Testis (tissue), 3 donors: Measurements from ENCODE around the gene HYLS1. TPM values are rescaled to one million over a fixed set of nuclear protein-coding genes. Genes with fewer than 3 reads are reported as not detected.

Experiments
- DNase-seq: peaks from one replicate; pipeline ENCODE4 v3.0.0-alpha.2; 2019
- H3K27ac ChIP-seq, 2 donors: fragments of 200-600 bp; sonication (generic); one replicate each; pipeline ENCODE4 v1.5.1; 2019
- H3K27me3 ChIP-seq: fragments of 200-600 bp; sonication (generic); one replicate; pipeline ENCODE4 v1.5.1; 2019
- H3K36me3 ChIP-seq: fragments of 200-600 bp; sonication (generic); one replicate; pipeline ENCODE4 v1.5.1; 2017; ENCODE audit warnings: low read depth; ENCODE audit errors: missing control alignments
- H3K4me1 ChIP-seq: fragments of 200-600 bp; sonication (generic); one replicate; pipeline ENCODE4 v1.5.1; 2019
- H3K4me3 ChIP-seq, 2 donors: fragments of 200-600 bp; sonication (generic); one replicate each; pipeline ENCODE4 v1.5.1; 2017 to 2019
- H3K9me3 ChIP-seq: fragments of 200-600 bp; sonication (generic); one replicate; pipeline ENCODE4 v1.5.1; 2017
- POLR2A ChIP-seq: fragments of 450-650 bp; IDR thresholded peaks from one replicate; pipeline ENCODE4 v1.6.1; 2017; ENCODE audit warnings: antibody characterized with exemption, mild to moderate bottlenecking, moderate library complexity
- WGBS, 2 donors: methylation state at CpG; one replicate each; pipeline ENCODE4 v1.1.5; 2018; 5-methylcytosine and 5-hydroxymethylcytosine counted together
- intact Hi-C: fragments of 100-400 bp; cut with DNase I; formaldehyde crosslinking; loops from one replicate; pipeline ENCODE4 v1.15.1; 2023; ENCODE audit warnings: low total_unique reads
- polyA plus RNA-seq: library from polyadenylated mRNA; stranded (reverse); fragments of 350-450 nt; fragmentation: Illumina TruSeq; extraction: RNeasy Lipid Tissue Mini Kit (QIAGEN cat#74804); gene quantifications from one replicate; pipeline ENCODE4 v1.2.3, GENCODE V29; 2014; ENCODE audit warnings: low read depth, low replicate concordance; ENCODE audit not compliant: insufficient read depth
- total RNA-seq, 2 donors: library from RNA; depleted of rRNA; stranded (reverse); fragments of >200 nt; gene quantifications; one replicate each; pipeline ENCODE4 v1.2.3, GENCODE V29; 2016
- TF ChIP-seq, protein P1 (sequence below), 3 experiments: fragments of 450-650 bp in 2 of 3; fragments of 200-600 bp in 1 of 3; sonication (generic) in 1 of 3; IDR thresholded peaks; one replicate each; pipeline ENCODE4 v1.5.1; 2016 to 2019; ENCODE audit warnings: antibody characterized with exemption in 3 of 3, mild to moderate bottlenecking in 2 of 3, moderate library complexity in 1 of 3

Gene HYLS1
- total and polyA plus RNA-seq, 3 donors from 2014 or later = 14.7 to 34.2 (median 26.1) TPM

DNA sequence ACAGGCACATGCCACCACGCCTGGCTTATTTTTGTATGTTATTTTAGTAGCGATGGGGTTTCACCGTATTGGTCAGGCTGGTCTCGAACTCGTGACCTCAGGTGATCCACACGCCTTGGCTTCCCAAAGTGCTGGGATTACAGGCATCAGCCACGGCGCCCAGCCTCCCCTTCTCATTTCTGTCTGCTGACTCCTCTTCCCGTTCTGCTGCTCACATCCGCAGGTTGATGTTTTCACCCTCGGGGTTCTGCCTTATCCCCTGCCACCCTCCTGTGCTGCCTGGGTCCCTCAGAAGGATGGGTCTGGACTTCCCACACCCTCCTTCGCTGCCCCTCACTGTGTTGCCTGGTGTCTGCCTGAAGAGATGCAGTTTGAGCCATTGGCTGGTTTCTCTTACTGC, 39.2 kb downstream of the HYLS1 start:
- intact Hi-C loops = no loop called here
- DNase-seq = no peak
- H3K4me1 ChIP-seq = no peaks in the 10 kb centered on the region
- H3K27ac ChIP-seq = no peak overlapping the region
- WGBS, 2 donors = 93 to 97% methylated on average over 12 of the region's 12 CpGs
- no peaks in the 10 kb centered on the region for H3K9me3 ChIP-seq
- no peak overlapping the region for H3K4me3 ChIP-seq
- TF ChIP-seq POLR2A = no peak
- TF ChIP-seq, protein P1, sequence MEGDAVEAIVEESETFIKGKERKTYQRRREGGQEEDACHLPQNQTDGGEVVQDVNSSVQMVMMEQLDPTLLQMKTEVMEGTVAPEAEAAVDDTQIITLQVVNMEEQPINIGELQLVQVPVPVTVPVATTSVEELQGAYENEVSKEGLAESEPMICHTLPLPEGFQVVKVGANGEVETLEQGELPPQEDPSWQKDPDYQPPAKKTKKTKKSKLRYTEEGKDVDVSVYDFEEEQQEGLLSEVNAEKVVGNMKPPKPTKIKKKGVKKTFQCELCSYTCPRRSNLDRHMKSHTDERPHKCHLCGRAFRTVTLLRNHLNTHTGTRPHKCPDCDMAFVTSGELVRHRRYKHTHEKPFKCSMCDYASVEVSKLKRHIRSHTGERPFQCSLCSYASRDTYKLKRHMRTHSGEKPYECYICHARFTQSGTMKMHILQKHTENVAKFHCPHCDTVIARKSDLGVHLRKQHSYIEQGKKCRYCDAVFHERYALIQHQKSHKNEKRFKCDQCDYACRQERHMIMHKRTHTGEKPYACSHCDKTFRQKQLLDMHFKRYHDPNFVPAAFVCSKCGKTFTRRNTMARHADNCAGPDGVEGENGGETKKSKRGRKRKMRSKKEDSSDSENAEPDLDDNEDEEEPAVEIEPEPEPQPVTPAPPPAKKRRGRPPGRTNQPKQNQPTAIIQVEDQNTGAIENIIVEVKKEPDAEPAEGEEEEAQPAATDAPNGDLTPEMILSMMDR (IDR thresholded peaks at IDR 0.05) = no peak
- H3K27me3 ChIP-seq = no peaks in the 10 kb centered on the region
- H3K36me3 ChIP-seq = no peaks in the 10 kb centered on the region

DNA sequence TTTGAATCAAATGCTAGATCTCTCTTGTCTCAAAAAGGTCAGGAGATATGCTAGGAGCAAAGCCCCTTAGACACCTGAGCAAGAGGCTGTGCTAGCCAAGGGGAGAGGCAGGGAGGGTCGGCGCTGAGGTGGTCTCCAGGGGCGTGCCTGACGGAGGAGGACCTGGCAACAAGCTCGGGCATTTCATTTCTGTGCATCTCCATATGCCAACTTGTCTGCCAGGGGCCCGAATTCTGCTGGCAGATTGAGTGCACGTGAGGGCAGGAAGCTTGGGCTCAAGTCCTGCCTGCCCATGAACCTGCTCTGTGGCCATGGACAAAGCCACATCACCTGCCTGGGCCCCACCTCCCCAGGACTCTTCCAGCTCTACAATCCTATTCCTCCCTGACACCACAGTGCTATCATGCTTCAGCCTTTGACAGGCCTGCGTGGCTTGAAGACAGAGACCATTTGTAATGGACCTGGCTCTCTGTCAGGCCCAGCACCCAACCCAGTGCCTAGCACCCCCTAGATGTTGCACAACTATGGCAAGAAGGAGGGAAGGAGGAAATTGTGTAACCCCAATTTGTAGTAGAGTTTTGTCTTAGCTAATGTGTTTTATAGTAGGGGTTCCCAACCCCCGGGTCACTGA, 42.1 kb downstream of the HYLS1 start:
- Histone ChIP-seq H3K4me3 (no peak overlapping the region), H3K4me1 (no peaks in the 10 kb centered on the region), H3K36me3 (no peaks in the 10 kb centered on the region), H3K27ac (no peak overlapping the region), H3K27me3 (no peaks in the 10 kb centered on the region), H3K9me3 (no peaks in the 10 kb centered on the region)
- intact Hi-C loops = no loop called here
- 87 to 89% methylated on average over 9 of the region's 9 CpGs for WGBS, 2 donors
- TF ChIP-seq POLR2A = no peak
- TF ChIP-seq, protein P1 (IDR thresholded peaks at IDR 0.05) = no peak
- DNase-seq = no peak

DNA sequence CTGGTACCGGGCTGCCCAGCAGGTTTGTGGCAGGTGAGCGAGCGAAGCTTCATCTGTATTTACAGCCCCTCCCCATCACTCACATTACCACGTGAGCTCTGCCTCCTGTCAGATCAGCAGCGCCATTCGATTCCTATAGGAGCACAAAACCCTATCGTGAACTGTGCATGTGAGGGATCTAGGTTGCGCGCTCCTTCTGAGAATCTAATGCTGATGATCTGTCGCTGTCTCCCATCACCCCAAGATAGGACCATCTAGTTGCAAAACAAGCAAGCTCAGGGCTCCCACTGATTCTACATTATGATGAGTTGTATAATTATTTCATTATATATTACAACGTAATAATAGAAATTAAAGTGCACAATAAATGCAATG, 42.6 kb downstream of the HYLS1 start:
- Histone ChIP-seq H3K27me3 (no peaks in the 10 kb centered on the region), H3K4me1 (no peaks in the 10 kb centered on the region), H3K36me3 (no peaks in the 10 kb centered on the region), H3K4me3 (no peak overlapping the region), H3K27ac (no peak overlapping the region), H3K9me3 (no peaks in the 10 kb centered on the region)
- WGBS, 2 donors = 93 to 94% methylated on average over 11 of the region's 11 CpGs
- no peak for DNase-seq
- TF ChIP-seq, protein P1 (IDR thresholded peaks at IDR 0.05) = no peak
- no peak for TF ChIP-seq POLR2A
- intact Hi-C loops = no loop called here

DNA sequence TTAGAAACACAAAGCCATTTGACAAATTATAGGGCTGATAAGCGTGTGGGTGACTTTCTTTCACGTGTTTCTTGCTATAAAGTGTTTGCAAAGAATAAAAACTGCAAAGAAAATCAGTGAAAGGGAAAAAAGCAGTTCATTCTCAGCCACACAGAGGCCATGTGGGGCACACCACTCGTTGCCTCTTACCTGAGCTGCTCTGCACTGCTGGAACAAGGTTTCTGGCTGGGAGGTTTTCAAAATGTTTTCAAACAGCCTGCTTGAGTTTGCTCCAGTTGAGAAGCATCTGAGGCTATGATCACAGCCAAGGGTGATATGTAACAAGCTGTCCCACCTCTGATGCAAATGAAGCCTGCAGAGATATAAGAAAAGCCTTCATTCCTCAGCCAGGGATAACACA, 43.6 kb downstream of the HYLS1 start:
- intact Hi-C loops = no loop called here
- TF ChIP-seq, protein P1 (IDR thresholded peaks at IDR 0.05) = no peak
- no peak for TF ChIP-seq POLR2A
- H3K9me3 ChIP-seq = no peaks in the 10 kb centered on the region
- no peak overlapping the region for H3K27ac ChIP-seq
- H3K36me3 ChIP-seq = no peaks in the 10 kb centered on the region
- H3K27me3 ChIP-seq = no peaks in the 10 kb centered on the region
- DNase-seq = no peak
- WGBS, 2 donors = 75 to 80% methylated on average over 3 of the region's 3 CpGs
- H3K4me3 ChIP-seq = no peak overlapping the region
- H3K4me1 ChIP-seq = no peaks in the 10 kb centered on the region

DNA sequence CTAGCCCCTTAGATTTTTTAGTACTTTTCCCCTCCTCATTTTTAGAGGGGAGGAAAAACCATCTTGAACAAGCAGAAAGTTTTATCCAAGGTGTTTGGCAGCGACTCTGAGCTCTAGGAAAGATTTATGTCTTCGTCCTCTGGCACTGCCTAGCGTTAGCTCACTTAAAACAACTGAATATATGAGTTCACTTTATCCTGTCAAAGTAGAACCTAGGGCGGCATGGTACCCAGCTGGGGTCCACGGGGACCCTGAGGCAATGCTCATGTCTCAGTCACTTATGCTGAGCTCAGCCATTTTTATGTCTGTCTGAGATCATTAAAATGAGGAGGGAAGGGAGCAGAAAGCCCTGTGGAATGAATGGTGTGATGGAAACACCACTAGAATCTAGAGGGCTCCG, 44.2 kb downstream of the HYLS1 start:
- intact Hi-C loops = no loop called here
- Histone ChIP-seq H3K36me3 (no peaks in the 10 kb centered on the region), H3K9me3 (no peaks in the 10 kb centered on the region), H3K4me3 (no peak overlapping the region), H3K27ac (no peak overlapping the region), H3K4me1 (no peaks in the 10 kb centered on the region), H3K27me3 (no peaks in the 10 kb centered on the region)
- 76 to 77% methylated on average over 6 of the region's 6 CpGs for WGBS, 2 donors
- DNase-seq = no peak
- TF ChIP-seq, protein P1 (IDR thresholded peaks at IDR 0.05) = no peak
- TF ChIP-seq POLR2A = no peak
